ENCODE data around the gene RSPH1. TPM values are rescaled to one million over a fixed set of nuclear protein-coding genes. Genes with fewer than 3 reads are reported as not detected.

Gene RSPH1
- polyA plus RNA-seq, 5 donors: 4.4 to 28.3 (median 17.4) TPM

GRCh38 chr21:42448686-42449085, 47.3 kb downstream of the RSPH1 start:
- DNase-seq: no peak

- no peak for DNase-seq
These were observed 48.3 kb downstream of the RSPH1 start for GRCh38 chr21:42447732-42448131.

DNA sequence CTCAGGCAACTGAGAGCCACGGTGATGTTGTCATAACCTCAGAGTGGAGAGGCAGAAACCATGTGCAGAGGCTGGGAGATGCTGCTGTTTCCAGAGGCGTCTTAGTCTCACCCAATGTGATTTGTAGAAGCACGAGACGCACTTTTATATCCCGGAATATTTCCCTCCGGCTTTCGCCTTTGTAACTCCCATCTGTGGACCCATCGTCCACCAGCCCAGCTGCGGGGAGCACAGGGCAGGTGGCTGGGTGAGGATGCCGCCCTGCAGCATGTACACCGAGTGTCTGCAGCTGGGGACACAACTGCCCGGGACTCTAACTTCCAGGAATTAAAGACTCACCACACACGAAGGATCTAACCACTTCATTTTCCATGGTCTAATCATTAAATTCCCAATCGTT, 48.8 kb downstream of the RSPH1 start:
- no peak for DNase-seq

DNA sequence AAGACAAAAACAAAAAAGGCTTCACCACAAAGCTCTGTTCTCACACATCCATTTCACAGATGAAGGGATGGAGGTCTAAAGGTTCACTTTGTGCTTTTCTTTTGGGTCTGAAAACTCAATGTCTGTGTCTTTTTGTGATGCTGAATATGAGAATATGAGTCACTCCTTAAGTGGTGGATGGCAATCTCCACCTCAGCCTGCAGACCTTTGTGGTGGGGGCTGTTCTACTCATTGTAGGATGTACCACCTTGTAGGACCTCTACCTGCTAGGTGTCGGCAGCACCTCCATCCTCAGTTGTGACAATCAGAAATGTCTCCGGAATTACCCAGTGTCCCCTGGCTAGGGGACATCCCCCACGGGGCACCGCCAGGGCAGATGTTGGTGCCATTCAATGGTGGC, 49.5 kb downstream of the RSPH1 start:
- no peak for DNase-seq

- no peak for DNase-seq
These were observed 50.7 kb downstream of the RSPH1 start for GRCh38 chr21:42445311-42445710.

- DNase-seq: no peak
These were observed 51.3 kb downstream of the RSPH1 start for GRCh38 chr21:42444745-42445059.

GRCh38 chr21:42443876-42444744, 51.9 kb downstream of the RSPH1 start:
- no peak for DNase-seq

DNA sequence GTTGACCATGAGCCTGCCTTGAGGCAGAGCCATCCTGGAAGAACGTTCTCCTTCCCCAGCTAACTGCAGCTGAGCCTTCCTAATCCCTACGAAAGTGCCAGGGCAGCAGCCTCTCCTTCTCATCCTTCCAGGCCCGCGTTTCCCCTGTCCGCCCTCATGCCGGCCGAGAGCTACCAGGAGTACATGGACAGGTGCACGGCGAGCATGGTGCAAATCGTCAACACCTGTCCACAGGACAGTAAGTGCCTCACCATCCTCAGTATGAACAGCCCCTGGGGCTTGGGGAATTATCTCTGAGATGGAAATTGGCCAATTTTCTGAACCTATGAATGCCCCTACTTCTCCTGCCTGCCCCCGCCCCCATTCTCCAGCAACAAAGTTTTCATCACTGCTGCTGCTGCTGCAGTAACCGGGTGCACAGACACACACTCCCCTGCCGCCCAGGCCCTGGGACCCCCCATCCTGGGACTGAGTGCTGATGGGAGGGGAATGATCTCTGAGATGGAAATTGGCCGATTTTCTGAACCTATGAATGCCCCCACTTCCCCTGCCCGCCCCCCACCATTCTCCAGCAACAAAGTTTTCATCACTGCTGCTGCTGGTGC, 52.7 kb downstream of the RSPH1 start:
- DNase-seq: no peak

DNA sequence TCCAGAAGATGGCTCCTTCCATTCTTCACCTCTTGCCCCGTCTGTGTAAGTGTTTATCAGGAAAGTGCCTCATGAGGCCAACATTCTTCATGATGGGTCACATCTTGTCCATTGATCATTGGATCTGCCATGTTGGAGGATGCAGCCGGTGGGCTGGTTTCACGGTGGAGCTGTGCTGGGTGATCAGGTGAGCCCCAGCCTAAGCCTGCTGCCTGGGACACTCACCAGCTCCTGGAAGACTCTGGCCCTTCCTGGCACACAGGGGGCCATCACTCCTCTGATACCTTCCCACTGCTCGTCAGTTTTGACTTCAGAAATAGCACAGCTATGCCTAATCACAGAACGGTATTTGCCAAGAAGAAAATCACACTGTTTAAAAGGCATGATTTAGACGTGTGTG, 54.1 kb downstream of the RSPH1 start:
- no peak for DNase-seq

- no peak for DNase-seq
These were observed 55.7 kb downstream of the RSPH1 start for GRCh38 chr21:42440187-42440792.

GRCh38 chr21:42439284-42440186, 56.5 kb downstream of the RSPH1 start:
- DNase-seq: no peak

GRCh38 chr21:42438316-42439205, 57.5 kb downstream of the RSPH1 start:
- no peak for DNase-seq

GRCh38 chr21:42437786-42438185, 58.2 kb downstream of the RSPH1 start:
- peak in 1 of 2 donors; percentile 14 for DNase-seq

DNA sequence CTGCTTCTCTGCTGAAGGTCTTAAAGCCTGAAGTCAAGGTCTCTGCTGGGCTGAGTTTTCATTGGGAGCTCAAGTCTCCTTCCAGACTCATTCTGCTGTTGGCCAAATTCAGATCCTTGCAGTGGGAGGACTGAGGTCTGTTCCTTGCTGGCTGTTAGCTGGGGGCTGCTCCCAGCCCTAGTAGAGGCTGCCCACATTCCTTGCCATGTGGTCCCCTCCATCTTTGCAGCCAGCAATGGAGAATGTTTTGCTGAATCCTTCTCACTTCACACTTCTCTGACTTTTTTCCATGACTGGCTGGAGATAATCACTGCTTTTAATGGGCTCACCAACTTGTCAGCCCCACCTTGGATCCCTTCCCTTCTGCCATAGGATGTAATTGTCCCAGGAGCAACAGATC, 59.1 kb downstream of the RSPH1 start:
- no peak for DNase-seq

- DNase-seq: no peak
These were observed 60.2 kb downstream of the RSPH1 start for GRCh38 chr21:42435833-42436232.

DNA sequence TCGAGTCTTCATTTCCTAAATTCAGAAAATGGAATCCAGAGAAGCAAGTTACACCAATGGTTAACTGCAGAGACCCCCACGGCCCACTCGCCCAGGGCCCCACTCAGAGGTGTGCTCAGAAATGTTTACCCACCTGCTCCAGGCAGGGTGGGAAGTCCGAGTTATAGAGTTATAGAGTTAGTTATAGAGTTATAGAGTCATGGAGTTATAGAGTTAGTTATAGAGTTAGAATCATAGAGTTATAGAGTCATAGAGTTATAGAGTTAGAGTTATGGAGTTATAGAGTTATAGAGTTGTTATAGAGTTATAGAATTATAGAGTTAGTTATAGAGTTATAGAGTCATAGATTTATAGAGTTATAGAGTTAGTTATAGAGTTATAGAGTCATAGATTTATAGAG, 60.6 kb downstream of the RSPH1 start:
- no peak for DNase-seq

- no peak for DNase-seq
These were observed 61.1 kb downstream of the RSPH1 start for GRCh38 chr21:42434884-42435283.

DNA sequence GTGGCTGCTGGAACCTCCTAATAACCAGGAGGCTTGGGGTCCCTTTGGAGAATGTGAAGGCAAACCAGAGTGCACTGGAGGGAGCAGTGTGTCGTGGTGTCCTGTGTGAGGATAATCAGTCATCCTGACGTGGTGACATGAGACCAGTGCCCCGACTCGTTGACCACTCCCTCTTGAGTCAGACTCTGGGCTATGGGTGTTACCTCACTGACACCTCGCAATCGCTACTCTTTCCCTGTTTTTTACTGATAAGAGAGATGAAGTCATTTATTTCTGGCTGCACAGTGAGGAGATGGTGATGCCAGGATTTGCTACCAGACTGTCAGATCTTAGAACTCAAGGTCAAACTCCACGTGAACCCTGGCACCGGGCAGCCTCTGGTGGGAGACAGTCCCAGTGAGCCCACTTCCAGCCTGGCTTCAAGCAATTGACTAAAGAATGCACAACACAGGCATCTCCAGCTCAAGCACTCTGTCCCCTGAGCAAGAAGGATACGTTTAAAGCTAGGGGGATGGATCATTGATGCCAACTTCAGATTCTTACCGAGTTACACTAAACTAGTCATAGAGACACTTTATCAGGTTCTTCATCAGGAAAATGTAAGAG, 62.0 kb downstream of the RSPH1 start:
- DNase-seq: no peak

DNA sequence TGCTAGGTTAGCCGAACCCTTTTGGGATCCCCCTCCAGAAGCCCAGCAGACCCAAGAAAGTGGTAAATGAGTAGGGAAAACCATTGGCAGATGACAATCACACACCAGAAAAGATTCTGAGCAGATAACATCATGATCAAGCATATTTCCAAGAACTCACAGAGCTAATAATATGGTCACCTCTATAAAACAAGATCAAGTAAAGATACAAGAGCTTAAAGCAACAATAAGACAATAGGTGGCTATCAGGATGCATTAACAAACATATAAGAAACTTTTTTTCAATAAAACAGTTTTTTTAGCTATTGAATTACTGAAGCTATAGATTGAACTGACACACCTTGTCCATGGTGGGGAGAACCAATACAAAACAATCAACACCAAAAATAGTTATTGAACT, 63.3 kb downstream of the RSPH1 start:
- DNase-seq: no peak

DNA sequence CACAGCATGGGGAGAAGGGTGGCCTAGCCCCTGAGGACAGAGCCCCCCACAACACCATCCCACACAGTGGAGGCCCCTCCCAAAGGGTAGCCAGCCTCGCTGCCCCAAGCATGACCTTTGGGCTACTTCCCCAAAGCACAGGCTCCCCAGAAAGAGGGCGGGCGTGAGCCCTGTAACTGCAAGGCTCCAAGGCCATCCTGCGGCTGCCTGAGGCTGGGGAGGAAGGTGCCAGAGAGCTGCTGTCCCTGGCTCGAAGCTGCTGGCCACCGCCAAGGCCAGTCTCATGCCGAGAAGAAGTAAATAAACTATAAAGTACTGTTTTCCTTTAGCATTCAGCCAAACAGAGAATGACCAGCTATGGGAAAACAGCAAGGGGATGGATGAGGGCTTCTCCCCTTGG, 64.8 kb downstream of the RSPH1 start:
- no peak for DNase-seq

- DNase-seq: no peak
These were observed 65.5 kb downstream of the RSPH1 start for GRCh38 chr21:42430521-42430920.
